Natural killer cell (primary cell): ENCODE data around the gene ALK. TPM values are rescaled to one million over a fixed set of nuclear protein-coding genes. Genes with fewer than 3 reads are reported as not detected.

Experiments used
- ATAC-seq, 3 donors: fragments of 150-1000 bp in 2 of 3; fragments of 200-7000 bp in 1 of 3; cut with Tn5 transposase; 1 replicate in 1 of 3; 2 replicates in 2 of 3; pipeline ENCODE4 v1.10.0; 2021; ENCODE audit warnings: mild to moderate bottlenecking in 2 of 3, moderate library complexity in 2 of 3
- DNase-seq, 2 donors: peaks; one replicate each; pipeline versions ENCODE4 v3.0.0 to v3.0.0-alpha.2; 2013 to 2021; ENCODE audit warnings: mixed read lengths in 1 of 2
- H3K27ac ChIP-seq: one replicate; pipeline ENCODE4 v1.5.1; 2013; ENCODE audit warnings: mild to moderate bottlenecking, low read length
- H3K27me3 ChIP-seq: one replicate; pipeline ENCODE4 v1.6.1; 2013; ENCODE audit warnings: low read length; ENCODE audit not compliant: control insufficient read depth, insufficient read depth
- H3K36me3 ChIP-seq: one replicate; pipeline ENCODE4 v1.6.1; 2013; ENCODE audit warnings: low read length; ENCODE audit not compliant: control insufficient read depth, insufficient read depth
- H3K4me1 ChIP-seq: one replicate; pipeline ENCODE4 v1.6.1; 2013; ENCODE audit warnings: low read length; ENCODE audit not compliant: control insufficient read depth, insufficient read depth
- H3K4me3 ChIP-seq: one replicate; pipeline ENCODE4 v1.5.1; 2013; ENCODE audit warnings: low read length
- H3K9me3 ChIP-seq: one replicate; pipeline ENCODE4 v1.6.1; 2013; ENCODE audit warnings: low read length; ENCODE audit not compliant: control insufficient read depth, insufficient read depth
- H3K27ac Mint-ChIP-seq, 2 donors: one replicate each; pipeline ENCODE4 v1.8.0; 2022; ENCODE audit warnings: mild to moderate bottlenecking in 2 of 2, mixed read lengths in 2 of 2, moderate library complexity in 1 of 2
- H3K27me3 Mint-ChIP-seq, 2 donors: one replicate each; pipeline ENCODE4 v1.8.0; 2022; ENCODE audit warnings: low read depth in 2 of 2, mixed read lengths in 2 of 2
- H3K36me3 Mint-ChIP-seq: one replicate; pipeline ENCODE4 v1.8.0; 2022; ENCODE audit warnings: mixed read lengths
- H3K4me1 Mint-ChIP-seq, 2 donors: one replicate each; pipeline ENCODE4 v1.8.0; 2022; ENCODE audit warnings: mixed read lengths in 2 of 2
- H3K4me3 Mint-ChIP-seq: one replicate; pipeline ENCODE4 v1.8.0; 2022; ENCODE audit warnings: mild to moderate bottlenecking, moderate library complexity, mixed read lengths
- H3K9me3 Mint-ChIP-seq, 2 donors: one replicate each; pipeline ENCODE4 v1.8.0; 2022; ENCODE audit warnings: mixed read lengths in 2 of 2
- WGBS: methylation state at CpG from one replicate; pipeline ENCODE4 v1.1.7; 2013; ENCODE audit warnings: missing lambda C conversion rate; ENCODE audit not compliant: insufficient coverage; 5-methylcytosine and 5-hydroxymethylcytosine counted together
- intact Hi-C: fragments of 100-400 bp; cut with micrococcal nuclease; formaldehyde crosslinking; loops from one replicate; pipeline ENCODE4 v1.14.2; 2022
- total RNA-seq, 4 donors: library from RNA; stranded (reverse); fragments of 120-200 nt in 1 of 4; gene quantifications; one replicate each; pipeline versions ENCODE4 v1.2.3 to v1.2.4, GENCODE V29; 2013 to 2022
- TF ChIP-seq, protein P1 (sequence below): fragments of 200-600 bp; IDR thresholded peaks from one replicate; pipeline ENCODE4 v1.8.0; 2022; ENCODE audit warnings: antibody characterized with exemption

ALK gene
- total RNA-seq, 3 donors from 2014 or later (not counting 1 experiment from before 2014, with no cell fraction given): not detected

- no peaks in the 10 kb centered on the region for H3K9me3 ChIP-seq
- 84% methylated on average over 1 of the region's 1 CpG for WGBS
- TF ChIP-seq, protein P1, sequence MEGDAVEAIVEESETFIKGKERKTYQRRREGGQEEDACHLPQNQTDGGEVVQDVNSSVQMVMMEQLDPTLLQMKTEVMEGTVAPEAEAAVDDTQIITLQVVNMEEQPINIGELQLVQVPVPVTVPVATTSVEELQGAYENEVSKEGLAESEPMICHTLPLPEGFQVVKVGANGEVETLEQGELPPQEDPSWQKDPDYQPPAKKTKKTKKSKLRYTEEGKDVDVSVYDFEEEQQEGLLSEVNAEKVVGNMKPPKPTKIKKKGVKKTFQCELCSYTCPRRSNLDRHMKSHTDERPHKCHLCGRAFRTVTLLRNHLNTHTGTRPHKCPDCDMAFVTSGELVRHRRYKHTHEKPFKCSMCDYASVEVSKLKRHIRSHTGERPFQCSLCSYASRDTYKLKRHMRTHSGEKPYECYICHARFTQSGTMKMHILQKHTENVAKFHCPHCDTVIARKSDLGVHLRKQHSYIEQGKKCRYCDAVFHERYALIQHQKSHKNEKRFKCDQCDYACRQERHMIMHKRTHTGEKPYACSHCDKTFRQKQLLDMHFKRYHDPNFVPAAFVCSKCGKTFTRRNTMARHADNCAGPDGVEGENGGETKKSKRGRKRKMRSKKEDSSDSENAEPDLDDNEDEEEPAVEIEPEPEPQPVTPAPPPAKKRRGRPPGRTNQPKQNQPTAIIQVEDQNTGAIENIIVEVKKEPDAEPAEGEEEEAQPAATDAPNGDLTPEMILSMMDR: no peak
- DNase-seq (no peak), ATAC-seq (no peak)
- intact Hi-C loops: no loop called here
- H3K4me3 ChIP-seq: no peak overlapping the region
- Mint-ChIP-seq H3K4me3 (no peak overlapping the region), H3K9me3 (no peaks in the 10 kb centered on the region), H3K4me1 (no peaks in the 10 kb centered on the region), H3K27me3 (peaks cover 8 to 13% of the 10 kb centered on the region in 2 donors), H3K36me3 (no peaks in the 10 kb centered on the region), H3K27ac (no peak overlapping the region)
- no peaks in the 10 kb centered on the region for H3K27me3 ChIP-seq
- H3K36me3 ChIP-seq: no peaks in the 10 kb centered on the region
- H3K27ac ChIP-seq: no peak overlapping the region
- no peaks in the 10 kb centered on the region for H3K4me1 ChIP-seq
These were observed 155.2 kb downstream of the ALK start for GRCh38 chr2:29766191-29766590.

GRCh38 chr2:29765721-29766120 is 155.7 kb downstream of the ALK start:
- intact Hi-C loops: no loop called here
- no peaks in the 10 kb centered on the region for H3K36me3 ChIP-seq
- Mint-ChIP-seq H3K9me3 (no peaks in the 10 kb centered on the region), H3K4me1 (no peaks in the 10 kb centered on the region), H3K36me3 (no peaks in the 10 kb centered on the region), H3K4me3 (no peak overlapping the region), H3K27me3 (peaks cover 5 to 16% of the 10 kb centered on the region in 2 donors), H3K27ac (no peak overlapping the region)
- H3K27ac ChIP-seq: no peak overlapping the region
- TF ChIP-seq, protein P1: no peak
- no peak overlapping the region for H3K4me3 ChIP-seq
- ATAC-seq (no peak), DNase-seq (no peak)
- no peaks in the 10 kb centered on the region for H3K27me3 ChIP-seq
- no peaks in the 10 kb centered on the region for H3K4me1 ChIP-seq
- WGBS: 83% methylated on average over 1 of the region's 1 CpG
- H3K9me3 ChIP-seq: no peaks in the 10 kb centered on the region

- H3K4me3 Mint-ChIP-seq: no peak overlapping the region
- Histone ChIP-seq H3K4me3 (no peak overlapping the region), H3K9me3 (no peaks in the 10 kb centered on the region), H3K36me3 (no peaks in the 10 kb centered on the region), H3K27me3 (no peaks in the 10 kb centered on the region), H3K4me1 (no peaks in the 10 kb centered on the region), H3K27ac (no peak overlapping the region)
- H3K36me3 Mint-ChIP-seq: no peaks in the 10 kb centered on the region
- H3K4me1 Mint-ChIP-seq: no peaks in the 10 kb centered on the region
- DNase-seq (no peak), ATAC-seq (no peak)
- TF ChIP-seq, protein P1: no peak
- intact Hi-C loops: no loop called here
- H3K9me3 Mint-ChIP-seq: no peaks in the 10 kb centered on the region
- H3K27me3 Mint-ChIP-seq: peaks cover 7 to 16% of the 10 kb centered on the region in 2 donors
- 46% methylated on average over 3 of the region's 3 CpGs for WGBS
- H3K27ac Mint-ChIP-seq: no peak overlapping the region
These were observed 158.0 kb downstream of the ALK start for GRCh38 chr2:29763371-29763770.

GRCh38 chr2:29762239-29762638 is 159.1 kb downstream of the ALK start:
- no peak overlapping the region for H3K27ac Mint-ChIP-seq
- Histone ChIP-seq H3K36me3 (no peaks in the 10 kb centered on the region), H3K27ac (no peak overlapping the region), H3K4me3 (no peak overlapping the region), H3K9me3 (no peaks in the 10 kb centered on the region), H3K27me3 (no peaks in the 10 kb centered on the region), H3K4me1 (no peaks in the 10 kb centered on the region)
- ATAC-seq: no peak
- no peak overlapping the region for H3K4me3 Mint-ChIP-seq
- TF ChIP-seq, protein P1: no peak
- peaks cover 7 to 16% of the 10 kb centered on the region in 2 donors for H3K27me3 Mint-ChIP-seq
- no peaks in the 10 kb centered on the region for H3K36me3 Mint-ChIP-seq
- intact Hi-C loops: no loop called here
- no peaks in the 10 kb centered on the region for H3K9me3 Mint-ChIP-seq
- no peak for DNase-seq
- WGBS: 90% methylated on average over 4 of the region's 5 CpGs
- H3K4me1 Mint-ChIP-seq: no peaks in the 10 kb centered on the region
